B cell (primary cell): ENCODE data around the gene SEMA4D. TPM values are rescaled to one million over a fixed set of nuclear protein-coding genes. Genes with fewer than 3 reads are reported as not detected.

Experiments used
- ATAC-seq: fragments of 200-7000 bp; cut with Tn5 transposase; one replicate; pipeline ENCODE4 v1.10.0; 2021; ENCODE audit warnings: low read depth, mild to moderate bottlenecking, moderate number of reproducible peaks, moderate library complexity
- CTCF ChIA-PET: fragments of 350-600 bp; sonication (Branson Sonifier 250); formaldehyde crosslinking; loops from one replicate; lab custom pipeline; 2021; ENCODE audit warnings: antibody characterized with exemption, inconsistent platforms; lab: Charles Lee
- POLR2A ChIA-PET: fragments of 350-600 bp; sonication (Branson Sonifier 250); formaldehyde crosslinking; loops from one replicate; lab custom pipeline; 2021; ENCODE audit warnings: antibody characterized with exemption; lab: Charles Lee
- DNase-seq: peaks from one replicate; pipeline ENCODE4 v3.0.0; 2013
- H2AFZ ChIP-seq: 2 replicates; pipeline ENCODE4 v1.6.1; 2012; ENCODE audit warnings: mild to moderate bottlenecking, low read depth, low read length; ENCODE audit not compliant: insufficient read depth, poor library complexity, severe bottlenecking
- H3K27ac ChIP-seq, 2 donors: 1 replicate in 1 of 2; 2 replicates in 1 of 2; pipeline ENCODE4 v1.5.1; 2012 to 2013; ENCODE audit warnings: low read length in 2 of 2, mild to moderate bottlenecking in 2 of 2, moderate library complexity in 1 of 2
- H3K27me3 ChIP-seq, 4 experiments: fragments of 200-600 bp in 1 of 4; sonication (generic) in 1 of 4; replicated peaks in 1 of 4; 1 replicate in 2 of 4; 2 replicates in 2 of 4; pipeline versions ENCODE4 v1.6.1 to v1.7.0; 2013 to 2016; ENCODE audit warnings: low read length in 3 of 4, mild to moderate bottlenecking in 2 of 4, mixed read lengths in 1 of 4, moderate library complexity in 1 of 4; ENCODE audit not compliant: insufficient read depth in 4 of 4, control insufficient read depth in 3 of 4; ENCODE audit errors: control extremely low read depth in 1 of 4
- H3K36me3 ChIP-seq, 2 experiments: replicated peaks in 1 of 2; 1 replicate in 1 of 2; 2 replicates in 1 of 2; pipeline versions ENCODE4 v1.6.1 to v1.7.1; 2013; ENCODE audit warnings: low read length in 1 of 2; ENCODE audit not compliant: insufficient read depth in 2 of 2, control insufficient read depth in 1 of 2; ENCODE audit errors: control extremely low read depth in 1 of 2, extremely low read depth in 1 of 2
- H3K4me1 ChIP-seq, 2 donors: fragments of 200-600 bp in 1 of 2; sonication (generic) in 1 of 2; 1 replicate in 1 of 2; 2 replicates in 1 of 2; pipeline versions ENCODE4 v1.5.1 to v1.6.1; 2013 to 2017; ENCODE audit warnings: low read length in 2 of 2; ENCODE audit not compliant: control insufficient read depth in 2 of 2, insufficient read depth in 2 of 2
- H3K4me2 ChIP-seq: replicated peaks from 2 replicates; pipeline ENCODE3; 2012; ENCODE audit warnings: mild to moderate bottlenecking, low read depth, low read length; ENCODE audit not compliant: poor library complexity, severe bottlenecking
- H3K4me3 ChIP-seq, 5 experiments: fragments of 200-600 bp in 1 of 5; sonication (generic) in 1 of 5; 1 replicate in 3 of 5; 2 replicates in 2 of 5; pipeline versions ENCODE4 v1.5.1 to v1.7.0; 2011 to 2016; ENCODE audit warnings: low read length in 4 of 5, mild to moderate bottlenecking in 4 of 5, low read depth in 2 of 5, control low read depth in 1 of 5, moderate library complexity in 1 of 5; ENCODE audit not compliant: insufficient read depth in 1 of 5; ENCODE audit errors: control extremely low read depth in 1 of 5, extremely low read depth in 1 of 5
- H3K79me2 ChIP-seq: fragments of 200-600 bp; sonication (generic); one replicate; pipeline ENCODE4 v1.6.0; 2016; ENCODE audit warnings: low read length; ENCODE audit not compliant: control insufficient read depth, insufficient read depth
- H3K9ac ChIP-seq: fragments of 200-600 bp; sonication (generic); 2 replicates; pipeline ENCODE4 v1.6.1; 2017; ENCODE audit warnings: mild to moderate bottlenecking, low read length, moderate library complexity
- H3K9me3 ChIP-seq, 3 donors: one replicate each; pipeline versions ENCODE4 v1.6.1 to v1.7.1; 2013; ENCODE audit warnings: low read length in 2 of 3; ENCODE audit not compliant: control insufficient read depth in 2 of 3, insufficient read depth in 1 of 3; ENCODE audit errors: control extremely low read depth in 1 of 3
- H4K20me1 ChIP-seq: 2 replicates; pipeline ENCODE4 v1.6.0; 2012; ENCODE audit warnings: mild to moderate bottlenecking, low read length; ENCODE audit not compliant: insufficient read depth, control insufficient read depth, poor library complexity, severe bottlenecking
- H3K27ac Mint-ChIP-seq: one replicate; pipeline ENCODE4 v1.8.0; 2021; ENCODE audit warnings: mixed read lengths
- H3K27me3 Mint-ChIP-seq: one replicate; pipeline ENCODE4 v1.8.0; 2021; ENCODE audit warnings: mixed read lengths
- H3K4me1 Mint-ChIP-seq: one replicate; pipeline ENCODE4 v1.8.0; 2021; ENCODE audit warnings: mixed read lengths
- H3K4me3 Mint-ChIP-seq: one replicate; pipeline ENCODE4 v1.8.0; 2021; ENCODE audit warnings: mixed read lengths
- H3K9me3 Mint-ChIP-seq: one replicate; pipeline ENCODE4 v1.8.0; 2022; ENCODE audit warnings: mixed read lengths; ENCODE audit not compliant: insufficient read depth
- CTCF ChIP-seq: fragments of 200-600 bp; IDR thresholded peaks from one replicate; pipeline ENCODE4 v1.8.0; 2022; ENCODE audit warnings: antibody characterized with exemption, mild to moderate bottlenecking
- EZH2 ChIP-seq: IDR thresholded peaks from 2 replicates; pipeline ENCODE4 v1.6.1; 2012; ENCODE audit warnings: borderline replicate concordance, low read depth, mild to moderate bottlenecking, moderate library complexity, low read length; ENCODE audit not compliant: insufficient read depth, poor library complexity, severe bottlenecking
- WGBS: methylation state at CpG from one replicate; pipeline ENCODE4 v1.1.5; 2013; ENCODE audit warnings: missing lambda C conversion rate; ENCODE audit not compliant: insufficient coverage; 5-methylcytosine and 5-hydroxymethylcytosine counted together
- intact Hi-C: fragments of 100-400 bp; cut with micrococcal nuclease; formaldehyde crosslinking; loops from one replicate; pipeline ENCODE4 v1.10.0; 2022
- polyA plus RNA-seq: library from polyadenylated mRNA; depleted of rRNA; stranded (reverse); fragments of >200 nt; gene quantifications from 2 replicates; pipeline ENCODE4 v1.2.3, GENCODE V29; 2012
- total RNA-seq, 2 donors: library from RNA; stranded (reverse); fragments of 120-200 nt in 1 of 2; gene quantifications; 1 replicate in 1 of 2; 2 replicates in 1 of 2; pipeline versions ENCODE4 v1.2.3 to v1.2.4, GENCODE V29; 2013 to 2022

The SEMA4D gene
- total and polyA plus RNA-seq, 2 donors (not counting 1 experiment from before 2014, with no cell fraction given): 53.6 to 231 TPM

GRCh38 chr9:89531766-89532165 is 33.9 kb upstream of the SEMA4D start:
- H3K27ac Mint-ChIP-seq: no peak overlapping the region
- H3K27me3 Mint-ChIP-seq: no peaks in the 10 kb centered on the region
- H3K9me3 Mint-ChIP-seq: no peaks in the 10 kb centered on the region
- POLR2A ChIA-PET: interaction anchor here (0.7 to 1.4 kb wide), 3 partner anchors 10 to 64 kb away, joined by 5 to 9 read pairs (median 7); no protein-coding TSS in a partner anchor
- Histone ChIP-seq H3K4me1 (peaks cover 13 to 20% of the 10 kb centered on the region in 2 donors), H3K36me3 (no peaks in the 10 kb centered on the region), H3K4me2 (no peak overlapping the region), H3K79me2 (no peaks in the 10 kb centered on the region), H2AFZ (no peak overlapping the region), H4K20me1 (no peaks in the 10 kb centered on the region), H3K27ac (no peak overlapping the region), H3K9ac (no peak overlapping the region), H3K4me3 (no peak overlapping the region), H3K9me3 (peaks cover 0 to 19% (median 5%) of the 10 kb centered on the region in 3 donors), H3K27me3 (no peaks in the 10 kb centered on the region)
- WGBS: 100% methylated on average over 3 of the region's 4 CpGs
- H3K4me3 Mint-ChIP-seq: no peak overlapping the region
- CTCF ChIA-PET: interaction anchor here (0.7 to 2.9 kb wide), 4 partner anchors 9 to 1385 kb away, joined by 3 to 11 read pairs (median 4); no protein-coding TSS in a partner anchor
- intact Hi-C loops: no loop called here
- peaks cover 20% of the 10 kb centered on the region for H3K4me1 Mint-ChIP-seq
- TF ChIP-seq CTCF (no peak), EZH2 (no peak)
- no peak for DNase-seq
- no peak for ATAC-seq

- H3K27ac ChIP-seq: no peak overlapping the region
- 95% methylated on average over 6 of the region's 6 CpGs for WGBS
- TF ChIP-seq EZH2 (no peak), CTCF (no peak)
- Mint-ChIP-seq H3K9me3 (no peaks in the 10 kb centered on the region), H3K4me1 (peaks cover 15% of the 10 kb centered on the region), H3K4me3 (no peak overlapping the region), H3K27me3 (no peaks in the 10 kb centered on the region), H3K27ac (no peak overlapping the region)
- peaks cover 4 to 18% of the 10 kb centered on the region in 2 donors for H3K4me1 ChIP-seq
- H4K20me1 ChIP-seq: no peaks in the 10 kb centered on the region
- H3K4me2 ChIP-seq: no peak overlapping the region
- H3K79me2 ChIP-seq: no peaks in the 10 kb centered on the region
- H3K36me3 ChIP-seq: no peaks in the 10 kb centered on the region
- POLR2A ChIA-PET: interaction anchor here (0.6 kb wide), 1 partner anchor 44 kb away, joined by 7 read pairs; no protein-coding TSS in a partner anchor
- no peak overlapping the region for H3K9ac ChIP-seq
- no peak overlapping the region for H3K4me3 ChIP-seq
- ATAC-seq (no peak), DNase-seq (no peak)
- no peak overlapping the region for H2AFZ ChIP-seq
- H3K9me3 ChIP-seq: peaks cover 0 to 22% (median 7%) of the 10 kb centered on the region in 3 donors
- no peaks in the 10 kb centered on the region for H3K27me3 ChIP-seq
- intact Hi-C loops: no loop called here
- CTCF ChIA-PET: interaction anchor here (1.0 to 2.9 kb wide), 3 partner anchors 12 to 99 kb away, joined by 3 to 11 read pairs (median 9); no protein-coding TSS in a partner anchor
Measured at GRCh38 chr9:89530726-89531125, 32.8 kb upstream of the SEMA4D start.
